IPS-NIHi7 (cell line): ENCODE results near the gene FILIP1L.

Experiments used
- DNase-seq: peaks from one replicate; pipeline ENCODE4 v3.0.0; 2012; ENCODE audit warnings: mixed read lengths; ENCODE audit errors: extremely low spot score

FILIP1L gene

DNA sequence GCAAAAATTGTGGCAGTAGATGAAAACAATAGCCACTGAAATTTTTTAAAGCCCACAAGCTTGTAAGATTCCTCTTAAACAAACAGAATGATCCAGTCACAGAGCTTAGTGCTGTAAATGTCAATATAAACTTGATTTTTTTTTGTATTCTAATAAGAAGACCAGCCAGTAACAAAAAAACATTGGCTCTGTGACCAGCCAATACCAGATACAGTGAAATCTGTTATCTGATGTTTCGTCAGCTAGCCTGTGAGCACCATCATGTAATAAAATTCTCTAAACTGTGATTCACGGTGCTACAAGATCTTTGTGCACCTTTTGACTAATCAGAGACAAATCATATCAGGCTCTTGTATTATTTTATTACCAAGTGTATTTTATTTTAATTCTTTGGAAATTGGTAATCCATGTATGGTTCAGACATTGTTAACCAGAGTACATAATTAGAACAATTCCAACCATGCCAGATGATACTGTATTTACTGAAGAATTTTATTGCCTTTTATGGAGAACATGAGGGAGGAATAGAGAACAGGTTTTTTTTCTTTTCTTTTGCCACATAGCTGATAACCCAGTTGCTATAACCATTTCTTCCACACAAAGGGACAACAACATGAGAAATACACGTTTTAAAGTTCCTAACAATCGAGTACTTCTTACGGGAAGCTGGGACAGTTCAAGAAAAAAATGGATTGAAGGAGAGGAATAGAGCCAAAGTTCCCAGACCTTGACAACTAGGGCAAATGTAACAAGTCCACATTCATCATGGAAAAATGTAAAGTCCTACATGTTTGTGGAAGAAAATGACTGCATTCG is 71.9 kb downstream of the FILIP1L start:
- no peak for DNase-seq

DNA sequence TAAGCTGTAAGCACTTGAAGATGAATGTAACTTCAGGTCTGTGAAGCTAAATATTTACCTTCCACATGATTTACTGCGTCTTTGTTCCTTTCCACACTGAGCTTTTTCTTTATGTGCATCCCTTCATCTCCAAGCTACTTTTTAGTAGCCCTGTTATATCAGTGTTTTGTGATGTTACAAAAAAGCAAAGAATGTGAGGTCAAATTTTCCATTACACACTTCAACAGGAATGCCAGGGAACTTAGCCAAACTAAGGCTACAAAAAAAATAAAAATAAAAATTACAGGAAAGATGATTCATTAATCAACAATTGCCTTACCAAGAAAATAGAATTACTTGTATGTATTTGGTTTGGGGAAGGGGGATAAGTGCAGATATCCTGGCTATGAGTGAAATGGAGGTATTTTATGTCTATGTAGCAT is 73.0 kb downstream of the FILIP1L start:
- no peak for DNase-seq

DNA sequence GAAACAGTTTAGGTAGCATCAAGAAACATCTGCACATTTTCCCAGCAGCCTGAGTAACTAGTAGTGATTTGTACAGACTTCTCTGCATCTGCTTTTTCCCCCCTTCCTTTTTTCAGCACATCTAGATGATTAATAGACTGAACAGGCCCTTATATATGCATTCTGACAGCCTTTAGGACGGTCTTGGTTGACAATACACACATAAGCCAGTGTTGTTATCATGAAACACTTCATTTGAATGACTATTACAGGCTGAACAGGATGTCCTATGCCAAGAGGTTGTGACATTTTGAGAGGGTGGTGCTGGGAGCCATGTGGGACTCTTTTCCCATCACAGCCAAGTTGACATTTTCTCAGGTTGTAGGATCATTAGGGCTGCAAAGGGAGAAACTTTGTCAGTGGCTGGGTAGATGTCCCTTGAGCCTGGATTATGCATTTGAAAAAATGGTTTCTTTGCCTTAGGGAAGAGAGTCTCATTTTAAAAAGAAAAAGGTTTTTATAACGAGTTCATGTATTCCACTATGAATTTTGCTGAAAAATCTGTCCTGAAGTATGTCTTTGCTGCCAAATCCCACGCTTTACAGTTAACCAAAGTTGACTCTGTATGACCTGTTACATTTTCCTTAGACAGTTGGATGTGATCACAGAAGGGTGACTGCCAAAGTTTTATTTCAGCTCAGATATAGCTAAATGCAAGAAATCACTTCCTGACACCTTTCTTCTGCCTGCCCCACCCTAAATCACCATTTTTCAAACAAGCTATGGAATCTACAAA is 73.7 kb downstream of the FILIP1L start:
- DNase-seq = no peak

DNA sequence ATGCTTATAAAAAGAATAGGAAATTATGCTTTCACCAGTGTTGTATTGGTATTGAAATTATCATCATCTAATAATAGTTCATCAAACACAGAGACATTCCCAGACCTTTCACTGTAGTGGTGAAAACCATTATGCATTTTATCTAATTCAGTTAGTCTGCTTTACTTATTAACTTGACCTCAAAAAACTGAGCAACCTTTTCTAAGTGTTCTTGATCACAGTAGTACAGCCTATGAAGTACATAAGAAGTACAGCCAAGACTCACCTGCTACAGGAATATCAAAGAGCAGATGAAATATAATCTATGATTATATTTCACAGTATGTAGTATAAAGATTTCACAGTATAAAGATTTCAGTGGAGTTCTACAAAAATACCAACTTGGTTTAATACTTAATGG is 75.2 kb downstream of the FILIP1L start:
- DNase-seq = no peak

DNA sequence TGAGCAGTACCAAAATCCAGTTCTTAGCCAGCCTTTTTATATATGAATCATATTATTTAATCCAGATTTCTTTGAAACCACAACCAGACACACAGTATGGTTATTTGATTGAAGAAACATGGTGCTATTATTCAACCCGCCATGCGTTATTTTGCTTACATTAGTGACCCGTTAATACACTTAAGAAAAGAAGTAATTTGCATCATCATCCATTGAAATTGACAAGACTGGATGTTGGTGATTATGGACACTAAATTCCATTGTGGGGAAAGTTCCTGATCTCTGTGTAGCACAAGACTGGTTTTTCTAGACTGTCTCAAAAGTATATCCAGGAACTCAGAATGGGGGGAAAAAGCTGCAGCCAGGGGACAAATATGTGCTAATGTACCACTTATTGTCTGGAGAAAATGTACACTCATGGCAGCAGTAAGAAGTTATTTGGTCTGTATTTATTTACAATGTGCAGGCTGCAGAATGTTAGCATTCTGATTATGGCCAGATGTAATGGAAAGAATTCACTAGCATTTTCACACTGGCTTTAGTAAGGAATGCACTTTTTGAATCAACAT is 80.3 kb downstream of the FILIP1L start:
- no peak for DNase-seq

DNA sequence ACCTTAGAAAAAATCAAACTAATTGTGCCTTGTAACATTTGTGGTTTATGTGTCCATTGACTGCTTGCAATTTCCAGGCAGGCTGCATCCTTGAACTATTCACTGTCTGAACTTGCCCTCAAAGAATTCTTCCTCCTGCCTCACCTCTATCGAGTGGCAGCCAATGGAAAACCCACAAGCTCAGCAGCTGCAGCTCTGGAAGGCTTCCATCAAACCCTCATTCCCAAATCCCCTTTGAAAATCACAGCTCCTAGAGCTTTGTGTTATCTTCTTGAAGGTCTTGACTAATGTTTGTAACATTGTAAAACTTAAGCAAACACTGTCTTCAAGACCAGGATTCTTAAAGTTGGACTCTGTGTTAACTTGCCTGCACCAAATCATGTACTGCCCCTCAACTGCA is 81.1 kb downstream of the FILIP1L start:
- no peak for DNase-seq

DNA sequence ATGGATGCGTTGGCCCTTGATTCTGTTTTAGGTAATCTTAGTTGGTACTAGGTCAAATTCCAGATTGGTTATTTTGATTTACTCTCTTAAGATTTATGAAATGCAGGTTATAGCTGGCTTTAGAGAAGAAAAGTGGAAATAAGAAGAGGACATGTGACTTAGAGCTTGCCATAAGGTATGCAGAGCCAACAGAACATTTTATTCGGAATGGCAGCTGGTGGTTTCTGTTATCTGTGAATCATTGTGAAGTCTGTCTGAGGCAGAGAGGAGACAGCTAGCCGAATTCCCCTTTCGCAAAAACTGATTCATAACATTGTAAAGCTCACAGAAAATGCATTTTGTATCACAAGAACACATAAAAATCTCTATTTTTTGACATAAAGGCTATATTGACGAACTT is 82.1 kb downstream of the FILIP1L start:
- DNase-seq = no peak

DNA sequence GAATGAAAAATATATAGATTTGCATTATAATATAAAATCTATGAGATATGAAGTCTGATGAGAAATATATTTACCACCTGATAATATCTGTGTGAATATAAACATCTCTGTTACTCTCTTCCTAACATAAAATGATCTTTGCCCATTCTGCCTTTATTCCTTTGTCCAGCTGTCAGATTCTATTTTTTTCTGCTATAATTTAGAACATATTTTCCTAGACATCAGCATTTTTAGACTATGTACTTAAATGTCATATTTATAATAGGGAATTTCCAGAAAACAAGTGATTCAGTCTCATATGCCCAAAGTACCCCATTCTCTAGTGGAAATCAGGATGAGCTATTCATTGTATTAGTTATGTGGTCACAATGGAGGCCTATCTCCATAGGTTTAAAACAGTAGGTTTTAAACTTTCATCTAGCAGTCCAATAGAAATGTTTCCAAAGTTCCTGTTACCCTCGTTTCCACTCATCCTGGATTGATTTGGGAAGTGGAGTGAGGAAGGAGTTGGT is 83.3 kb downstream of the FILIP1L start:
- DNase-seq = no peak

DNA sequence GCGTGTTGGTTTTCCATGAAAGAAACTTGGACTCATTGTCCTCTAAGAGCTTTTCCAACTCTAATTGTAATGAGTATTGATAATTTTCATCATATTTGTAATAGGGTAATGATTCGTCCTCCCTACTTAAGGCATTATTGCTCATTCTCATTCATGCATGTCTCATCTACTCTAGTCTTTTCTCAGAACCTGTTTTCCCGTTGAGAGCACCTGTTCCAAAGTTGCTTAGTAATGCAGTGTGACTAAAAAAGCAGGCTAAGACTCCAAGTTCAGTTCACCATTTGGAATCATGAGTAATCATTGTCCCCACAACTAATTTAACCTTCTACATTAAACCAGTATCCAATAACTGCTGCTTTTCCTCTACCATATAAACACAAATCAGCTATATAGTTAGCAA is 84.0 kb downstream of the FILIP1L start:
- no peak for DNase-seq

DNA sequence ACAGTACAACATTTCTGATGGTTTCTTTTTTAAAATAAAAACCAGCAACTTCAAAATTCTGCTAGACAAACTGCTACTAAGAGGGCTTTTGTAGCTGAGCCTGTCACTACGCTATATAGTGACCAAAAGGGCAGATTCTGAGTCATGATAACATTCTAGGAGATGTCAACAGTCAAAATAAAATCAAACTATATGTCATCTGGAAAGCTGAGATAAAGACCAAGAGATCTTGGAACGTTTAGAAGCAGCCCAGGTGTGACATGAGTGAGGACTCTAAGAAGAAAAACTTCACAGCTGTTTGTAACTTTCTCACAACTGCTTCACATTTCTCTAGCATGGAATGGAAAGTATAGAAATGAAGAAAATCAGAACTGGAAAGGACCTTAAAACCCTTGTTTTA is 84.6 kb downstream of the FILIP1L start:
- no peak for DNase-seq

DNA sequence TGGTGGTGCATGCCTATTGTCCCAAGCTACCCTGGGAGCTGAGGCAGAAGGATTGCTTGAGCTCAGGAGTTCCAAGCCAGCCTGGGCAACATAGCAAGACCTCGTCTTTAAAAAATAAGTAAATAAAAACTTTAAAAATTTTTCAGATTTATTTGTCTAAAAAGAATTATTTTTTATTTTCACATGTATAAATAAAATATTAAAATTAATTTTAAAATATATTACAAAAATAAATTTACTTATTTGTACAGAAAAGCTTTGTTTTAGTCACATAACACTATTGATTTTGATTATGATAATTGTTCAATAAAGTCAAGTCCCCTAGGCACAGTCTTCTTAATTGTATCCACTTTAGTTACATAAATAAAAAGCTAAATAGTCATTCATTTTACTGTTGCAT is 85.2 kb downstream of the FILIP1L start:
- no peak for DNase-seq

DNA sequence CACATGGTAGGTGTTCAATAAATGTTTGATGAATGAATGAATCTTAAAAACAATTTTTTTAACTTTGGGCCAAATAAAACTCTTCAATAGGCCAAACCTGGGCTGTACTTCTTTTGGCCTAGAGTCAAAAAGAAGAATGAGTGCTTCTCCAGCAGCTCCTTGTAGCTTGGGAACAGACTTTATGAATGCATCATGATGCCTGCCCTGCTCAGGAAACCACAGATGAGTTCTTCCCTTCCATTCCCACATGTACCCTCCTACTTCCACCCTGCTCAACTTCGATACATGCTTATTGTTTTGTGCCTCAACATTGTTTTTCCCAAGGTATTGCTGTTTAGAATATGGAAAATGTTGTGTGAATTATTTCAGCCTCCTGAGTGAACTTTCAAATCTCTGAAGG is 87.0 kb downstream of the FILIP1L start:
- no peak for DNase-seq

DNA sequence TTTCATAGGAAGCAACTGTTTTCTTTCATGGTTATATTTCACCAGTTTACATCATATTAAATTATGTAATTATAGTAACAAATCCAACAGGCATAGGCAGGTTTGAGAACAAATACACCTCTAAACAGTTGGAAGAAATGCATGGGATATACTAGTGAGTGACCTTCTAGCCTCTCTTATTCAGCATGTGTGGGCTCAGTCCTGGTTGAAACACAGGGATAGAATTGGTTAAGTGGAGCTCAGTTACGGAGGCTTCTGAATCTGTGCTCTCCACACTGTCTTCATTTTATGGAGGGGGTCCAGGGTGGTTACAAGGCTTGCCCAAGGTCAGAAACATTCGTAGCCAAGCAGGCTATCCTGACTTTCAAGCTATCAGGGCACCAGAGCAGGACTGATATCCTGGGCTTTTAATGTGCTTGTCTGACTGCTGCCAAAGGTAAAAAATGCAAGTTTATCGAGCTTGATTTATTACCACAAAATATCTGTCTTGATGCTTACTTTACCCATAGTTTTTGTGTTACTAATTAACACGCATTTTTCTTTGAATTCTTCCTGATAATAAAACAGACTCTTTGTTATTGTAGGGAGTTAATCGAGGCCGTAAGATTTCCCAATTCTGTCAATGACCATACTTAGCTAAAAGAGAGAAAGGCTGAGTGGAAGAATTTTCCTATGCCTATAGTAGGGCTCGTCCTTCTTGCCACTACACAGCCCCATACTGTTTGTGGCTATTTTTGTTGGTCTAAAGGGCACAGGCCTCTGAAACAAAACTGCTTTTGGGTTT is 89.6 kb downstream of the FILIP1L start:
- no peak for DNase-seq

DNA sequence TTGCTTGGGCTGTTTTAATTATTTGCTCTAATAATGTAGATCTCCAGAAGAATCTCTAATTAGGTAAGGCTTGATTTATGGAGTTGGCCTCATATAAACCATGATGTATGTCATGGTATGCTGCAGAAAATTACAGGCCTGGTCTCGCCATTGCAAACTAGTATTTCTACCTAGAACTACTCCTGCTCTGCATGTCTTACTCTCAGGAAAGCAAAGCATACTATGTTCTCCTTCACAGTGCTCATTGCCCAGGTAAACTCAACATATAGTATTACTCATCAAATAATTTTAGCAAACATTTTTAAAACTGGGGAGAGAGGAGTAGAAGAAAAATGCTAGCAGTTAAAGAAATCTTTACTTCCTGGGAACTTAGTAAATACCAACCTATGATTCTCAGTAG is 90.7 kb downstream of the FILIP1L start:
- DNase-seq = no peak

DNA sequence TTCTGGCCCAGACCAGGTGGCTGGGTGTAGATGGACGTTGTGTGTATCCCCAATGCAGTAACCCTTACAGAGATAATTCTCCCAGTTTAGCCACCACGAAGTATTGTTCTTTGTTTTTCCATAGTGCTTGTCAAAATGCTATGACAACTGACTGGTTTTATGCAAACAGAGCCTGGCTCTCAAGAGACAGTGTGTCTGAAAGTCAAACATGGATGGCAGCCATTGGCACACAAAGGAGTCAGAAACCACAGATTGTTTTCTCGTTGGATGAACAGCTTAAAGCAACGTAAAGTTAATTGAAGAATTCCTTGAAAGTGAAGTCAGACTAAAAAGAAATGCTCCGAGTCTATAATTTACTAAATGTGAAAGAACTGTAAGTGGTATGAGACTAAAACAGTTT is 91.2 kb downstream of the FILIP1L start:
- DNase-seq = no peak

DNA sequence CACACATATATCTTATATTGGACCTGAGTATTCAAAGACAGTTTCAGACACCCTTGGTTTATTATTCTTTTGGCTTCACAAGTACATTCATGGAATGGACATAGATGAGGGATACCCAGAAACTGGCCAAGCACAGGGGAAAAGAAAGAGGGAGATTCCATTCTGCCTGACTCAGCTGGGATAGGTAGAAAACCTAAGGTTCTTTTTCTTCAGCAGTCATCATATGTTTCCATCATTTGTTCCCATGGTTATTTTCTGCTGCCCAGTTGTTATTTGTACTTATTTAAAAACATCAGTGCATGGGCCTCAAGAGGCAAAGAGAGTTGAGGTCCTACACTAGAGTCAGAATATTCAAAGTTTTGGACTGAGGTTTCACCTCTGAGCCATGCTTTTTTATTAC is 91.8 kb downstream of the FILIP1L start:
- no peak for DNase-seq

DNA sequence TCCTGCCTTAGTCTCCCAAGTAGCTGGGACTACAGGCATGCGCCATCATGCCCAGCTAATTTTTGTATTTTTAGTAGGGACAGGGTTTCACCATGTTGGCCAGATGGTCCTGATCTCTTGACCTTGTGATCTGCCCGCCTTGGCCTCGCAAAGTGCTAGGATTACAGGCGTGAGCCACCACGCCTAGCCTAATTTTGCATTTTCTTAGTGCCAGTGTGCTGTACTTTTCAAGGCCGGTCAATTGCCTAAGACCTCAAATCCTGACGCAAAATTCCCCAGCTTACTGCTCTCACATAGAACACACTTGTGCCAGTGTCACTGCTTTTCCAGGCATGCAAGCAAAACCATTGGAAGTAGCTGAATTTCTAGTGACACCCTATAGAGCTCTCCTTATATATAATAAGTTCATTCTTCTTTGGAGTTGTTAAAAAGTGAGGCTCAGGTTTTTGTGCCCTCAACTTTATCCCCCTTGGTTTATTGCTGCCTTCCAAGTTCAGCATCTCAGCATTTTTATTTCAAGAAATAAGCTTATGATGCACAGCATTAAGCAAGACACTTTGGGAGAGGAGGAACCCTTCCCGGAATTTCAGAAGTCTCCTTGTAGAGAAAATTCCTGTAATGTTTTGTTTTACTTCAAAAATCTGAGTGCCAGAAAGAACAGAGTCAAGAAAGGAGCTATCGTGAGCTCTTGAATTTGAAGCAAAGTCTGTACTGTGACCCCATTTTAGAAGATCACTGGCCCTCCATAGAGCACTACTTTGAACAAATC is 93.2 kb downstream of the FILIP1L start:
- DNase-seq = no peak

DNA sequence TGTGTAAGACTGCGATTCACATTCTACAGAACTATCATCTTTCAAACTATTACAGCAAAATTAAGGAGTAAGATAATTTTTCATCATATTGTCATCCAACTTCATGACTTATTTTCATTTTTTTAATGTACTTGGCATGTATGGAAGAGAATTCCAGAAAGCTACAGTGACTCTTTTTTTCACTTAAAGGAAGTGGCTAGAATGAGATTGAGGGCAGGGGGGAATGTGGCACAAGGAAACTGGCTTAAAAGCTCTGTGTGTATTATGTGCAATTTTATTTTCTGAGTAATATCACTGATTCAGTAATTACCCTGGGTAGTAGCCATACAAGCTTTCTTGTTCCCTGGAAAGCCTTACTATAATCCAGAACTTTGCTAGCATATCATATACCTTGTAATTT is 94.6 kb downstream of the FILIP1L start:
- no peak for DNase-seq

DNA sequence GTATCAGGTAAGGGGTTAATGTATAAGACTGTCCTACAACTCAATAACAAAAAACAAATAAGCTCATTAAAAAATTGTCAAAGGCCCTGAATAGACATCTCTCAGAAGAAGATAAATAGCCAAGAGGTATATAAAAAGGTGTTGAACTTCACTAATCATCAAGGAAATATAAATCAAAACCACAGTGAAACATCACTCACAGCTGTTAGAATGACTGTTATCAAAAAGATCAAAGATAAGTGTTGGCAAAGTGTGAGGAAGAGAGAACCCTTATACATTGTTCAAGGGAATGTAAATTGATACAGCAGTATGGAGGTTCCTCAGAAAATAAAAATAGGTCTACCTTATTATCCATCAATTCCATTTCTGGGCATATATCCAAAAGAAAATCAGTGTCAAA is 95.5 kb downstream of the FILIP1L start:
- DNase-seq = no peak

DNA sequence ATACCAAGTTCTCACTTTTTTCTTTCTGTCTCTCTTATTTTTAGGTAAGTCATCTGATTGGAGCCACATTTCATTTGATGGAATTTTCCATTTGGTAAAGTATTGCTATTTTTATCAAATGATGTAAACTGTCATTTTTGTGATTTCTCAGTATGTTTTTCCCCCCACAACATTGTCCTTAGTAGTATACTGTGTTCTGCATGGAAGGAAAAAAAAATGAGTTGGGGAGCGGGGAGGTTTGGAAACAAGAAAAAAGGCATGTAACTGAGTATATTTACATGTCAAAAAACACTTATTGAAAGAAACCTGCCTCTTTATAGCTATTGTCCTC is 104.2 kb downstream of the FILIP1L start:
- no peak for DNase-seq
